ENCODE results near the gene CTNNA3. TPM values are rescaled to one million over a fixed set of nuclear protein-coding genes. Genes with fewer than 3 reads are reported as not detected.

Gene CTNNA3
- total RNA-seq, 1 experiment from 2014 or later, result not detected

DNA sequence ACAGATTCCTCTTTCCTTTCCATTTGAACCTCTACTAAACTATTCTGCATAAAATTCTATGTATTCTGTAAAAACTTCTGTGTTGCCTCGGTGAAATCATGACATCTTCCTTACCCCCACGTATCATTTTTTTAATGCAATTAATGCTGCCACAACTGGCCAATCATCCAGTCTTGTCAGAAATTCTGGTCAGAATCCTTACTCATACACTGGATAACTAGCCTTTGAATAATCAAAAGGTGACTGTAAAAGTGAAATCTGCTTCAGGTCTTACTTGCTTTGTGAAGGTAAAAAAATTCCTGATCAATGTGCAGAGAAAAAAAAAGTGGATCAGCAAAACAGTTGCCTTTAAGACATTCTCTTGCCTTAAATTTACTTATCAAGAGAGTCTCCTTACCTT is 859.2 kb downstream of the CTNNA3 start:
- peaks cover 51% of the 10 kb centered on the region for H3K4me1 Mint-ChIP-seq (ENCODE audit: low read depth, unreplicated experiment)
- intact Hi-C loops (cut with micrococcal nuclease; ENCODE audit: unreplicated experiment), result loop anchor here (5.0 kb wide), 2 partner anchors 86 to 89 kb away; no protein-coding TSS in a partner anchor
- H3K27ac Mint-ChIP-seq (ENCODE audit: unreplicated experiment), result peak overlapping the region; percentile 13
- H3K36me3 Mint-ChIP-seq (ENCODE audit: insufficient read depth, unreplicated experiment), result no peaks in the 10 kb centered on the region
- TF ChIP-seq, protein P1, sequence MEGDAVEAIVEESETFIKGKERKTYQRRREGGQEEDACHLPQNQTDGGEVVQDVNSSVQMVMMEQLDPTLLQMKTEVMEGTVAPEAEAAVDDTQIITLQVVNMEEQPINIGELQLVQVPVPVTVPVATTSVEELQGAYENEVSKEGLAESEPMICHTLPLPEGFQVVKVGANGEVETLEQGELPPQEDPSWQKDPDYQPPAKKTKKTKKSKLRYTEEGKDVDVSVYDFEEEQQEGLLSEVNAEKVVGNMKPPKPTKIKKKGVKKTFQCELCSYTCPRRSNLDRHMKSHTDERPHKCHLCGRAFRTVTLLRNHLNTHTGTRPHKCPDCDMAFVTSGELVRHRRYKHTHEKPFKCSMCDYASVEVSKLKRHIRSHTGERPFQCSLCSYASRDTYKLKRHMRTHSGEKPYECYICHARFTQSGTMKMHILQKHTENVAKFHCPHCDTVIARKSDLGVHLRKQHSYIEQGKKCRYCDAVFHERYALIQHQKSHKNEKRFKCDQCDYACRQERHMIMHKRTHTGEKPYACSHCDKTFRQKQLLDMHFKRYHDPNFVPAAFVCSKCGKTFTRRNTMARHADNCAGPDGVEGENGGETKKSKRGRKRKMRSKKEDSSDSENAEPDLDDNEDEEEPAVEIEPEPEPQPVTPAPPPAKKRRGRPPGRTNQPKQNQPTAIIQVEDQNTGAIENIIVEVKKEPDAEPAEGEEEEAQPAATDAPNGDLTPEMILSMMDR (IDR thresholded peaks at IDR 0.05; ENCODE audit: unreplicated experiment), result no peak
- CTCF ChIA-PET, result interaction anchor here (0.6 to 1.7 kb wide), 3 partner anchors 10 to 885 kb away, joined by 4 to 14 read pairs (median 5); no protein-coding TSS in a partner anchor
- no peaks in the 10 kb centered on the region for H3K9me3 Mint-ChIP-seq (ENCODE audit: low read depth, unreplicated experiment)
- no TSS peak for BruUV-seq (replicated peaks)
- H3K4me3 Mint-ChIP-seq (ENCODE audit: low read depth, unreplicated experiment), result no peak overlapping the region
- no peak for DNase-seq
- H3K27me3 Mint-ChIP-seq (ENCODE audit: unreplicated experiment), result no peaks in the 10 kb centered on the region

DNA sequence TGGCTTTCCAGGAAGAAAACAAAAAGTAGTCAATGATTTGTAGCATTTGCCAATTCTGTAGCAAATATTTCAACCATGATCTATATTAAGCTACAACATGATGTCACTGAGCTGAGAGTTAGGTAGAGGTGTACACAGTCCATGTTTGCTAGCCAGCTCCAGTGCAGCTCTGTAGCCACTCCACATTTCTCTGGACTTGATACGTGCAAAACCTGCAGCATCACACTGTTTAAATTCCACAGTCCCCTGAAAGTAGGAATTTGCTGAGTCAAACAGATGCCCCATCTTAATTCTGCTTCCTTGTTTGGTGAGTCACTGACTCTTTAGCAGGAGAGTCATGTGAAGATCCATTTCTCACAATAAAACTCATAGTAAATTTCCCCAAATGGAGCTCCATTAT is 859.9 kb downstream of the CTNNA3 start:
- no peaks in the 10 kb centered on the region for H3K9me3 Mint-ChIP-seq (ENCODE audit: low read depth, unreplicated experiment)
- DNase-seq, result peak; percentile 58
- H3K27ac Mint-ChIP-seq (ENCODE audit: unreplicated experiment), result peak overlapping the region; percentile 13
- H3K27me3 Mint-ChIP-seq (ENCODE audit: unreplicated experiment), result no peaks in the 10 kb centered on the region
- BruUV-seq (replicated peaks), result no TSS peak
- CTCF ChIA-PET, result interaction anchor here (0.5 to 1.7 kb wide), 6 partner anchors 9 to 929 kb away, joined by 3 to 14 read pairs (median 4); no protein-coding TSS in a partner anchor
- H3K36me3 Mint-ChIP-seq (ENCODE audit: insufficient read depth, unreplicated experiment), result no peaks in the 10 kb centered on the region
- H3K4me3 Mint-ChIP-seq (ENCODE audit: low read depth, unreplicated experiment), result no peak overlapping the region
- intact Hi-C loops (cut with micrococcal nuclease; ENCODE audit: unreplicated experiment), result loop anchor here (5.0 kb wide), 2 partner anchors 86 to 89 kb away; no protein-coding TSS in a partner anchor
- H3K4me1 Mint-ChIP-seq (ENCODE audit: low read depth, unreplicated experiment), result peaks cover 55% of the 10 kb centered on the region
- TF ChIP-seq, protein P1 (IDR thresholded peaks at IDR 0.05; ENCODE audit: unreplicated experiment), result no peak

DNA sequence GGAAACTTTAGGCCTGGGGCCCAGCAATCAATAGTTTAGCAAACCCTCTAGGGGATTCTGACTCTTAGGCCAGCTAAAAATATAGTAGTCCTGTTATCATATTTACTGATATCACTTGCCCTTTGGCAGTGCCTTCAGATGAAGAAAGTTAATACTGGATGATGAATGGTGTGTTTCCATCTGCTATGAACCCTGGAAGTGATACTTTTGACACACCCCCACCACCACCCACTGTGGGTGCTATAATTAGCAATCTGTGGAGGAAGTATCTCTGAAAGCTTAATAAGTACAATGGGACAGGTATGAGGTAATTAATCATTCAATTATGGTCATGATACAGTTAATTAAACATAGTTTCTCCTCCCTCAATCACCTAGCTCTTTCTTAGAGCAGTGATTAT is 860.6 kb downstream of the CTNNA3 start:
- Mint-ChIP-seq H3K27me3 (ENCODE audit: unreplicated experiment) (no peaks in the 10 kb centered on the region), H3K27ac (ENCODE audit: unreplicated experiment) (peak overlapping the region; percentile 60), H3K4me3 (ENCODE audit: low read depth, unreplicated experiment) (no peak overlapping the region), H3K36me3 (ENCODE audit: insufficient read depth, unreplicated experiment) (no peaks in the 10 kb centered on the region), H3K9me3 (ENCODE audit: low read depth, unreplicated experiment) (no peaks in the 10 kb centered on the region), H3K4me1 (ENCODE audit: low read depth, unreplicated experiment) (peaks cover 57% of the 10 kb centered on the region)
- TF ChIP-seq, protein P1 (IDR thresholded peaks at IDR 0.05; ENCODE audit: unreplicated experiment), result no peak
- BruUV-seq (replicated peaks), result no TSS peak
- CTCF ChIA-PET, result interaction anchor here (0.5 to 2.2 kb wide), 5 partner anchors 8 to 930 kb away, joined by 3 to 14 read pairs (median 5); no protein-coding TSS in a partner anchor
- intact Hi-C loops (cut with micrococcal nuclease; ENCODE audit: unreplicated experiment), result loop anchor here (5.0 kb wide), 2 partner anchors 87 to 88 kb away; no protein-coding TSS in a partner anchor
- DNase-seq, result no peak

DNA sequence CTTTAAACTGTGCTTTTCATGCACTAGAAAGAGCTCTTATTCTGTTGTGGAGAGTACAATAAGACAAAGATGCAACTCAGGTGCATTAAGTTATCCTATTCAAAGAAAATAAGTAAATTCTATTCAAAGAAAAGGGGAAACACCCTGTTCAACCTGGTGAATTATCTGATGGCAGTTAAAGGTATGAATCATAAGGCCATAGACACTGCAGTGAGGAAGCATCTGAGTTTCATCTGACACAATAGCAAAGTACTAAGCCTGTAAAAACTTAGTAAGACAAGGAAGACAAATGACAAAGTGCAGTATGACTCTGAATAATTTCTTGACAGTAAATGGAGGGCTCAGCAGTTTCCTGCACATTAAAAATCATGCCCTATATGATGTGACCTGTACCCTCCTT is 861.2 kb downstream of the CTNNA3 start:
- CTCF ChIA-PET, result interaction anchor here (1.6 to 2.2 kb wide), 2 partner anchors 12 to 87 kb away, joined by 3 to 7 read pairs; no protein-coding TSS in a partner anchor
- no TSS peak for BruUV-seq (replicated peaks)

More for the DNA sequence above, 861.2 kb downstream of the CTNNA3 start:
- Mint-ChIP-seq H3K4me1 (ENCODE audit: low read depth, unreplicated experiment) (peaks cover 57% of the 10 kb centered on the region), H3K4me3 (ENCODE audit: low read depth, unreplicated experiment) (no peak overlapping the region), H3K27ac (ENCODE audit: unreplicated experiment) (peak overlapping the region; percentile 60), H3K27me3 (ENCODE audit: unreplicated experiment) (no peaks in the 10 kb centered on the region), H3K9me3 (ENCODE audit: low read depth, unreplicated experiment) (no peaks in the 10 kb centered on the region), H3K36me3 (ENCODE audit: insufficient read depth, unreplicated experiment) (no peaks in the 10 kb centered on the region)
- intact Hi-C loops (cut with micrococcal nuclease; ENCODE audit: unreplicated experiment), result loop anchor here (1.0 to 5.0 kb wide), 3 partner anchors 30 to 88 kb away; no protein-coding TSS in a partner anchor
- DNase-seq, result no peak
- TF ChIP-seq, protein P1 (IDR thresholded peaks at IDR 0.05; ENCODE audit: unreplicated experiment), result no peak
